Anterior cingulate cortex (tissue), 58 donors: ENCODE results near the gene TRIM54.
"Not testable (repeated sequence)": the region's sequence is repeated elsewhere in the genome, so short reads cannot be mapped to it uniquely, and the experiment has no call there.

Experiments
- DNase-seq, 58 donors: peaks; one replicate each; lab custom pipeline; 2025; lab: John Stamatoyannopoulos, UW

Gene TRIM54

DNA sequence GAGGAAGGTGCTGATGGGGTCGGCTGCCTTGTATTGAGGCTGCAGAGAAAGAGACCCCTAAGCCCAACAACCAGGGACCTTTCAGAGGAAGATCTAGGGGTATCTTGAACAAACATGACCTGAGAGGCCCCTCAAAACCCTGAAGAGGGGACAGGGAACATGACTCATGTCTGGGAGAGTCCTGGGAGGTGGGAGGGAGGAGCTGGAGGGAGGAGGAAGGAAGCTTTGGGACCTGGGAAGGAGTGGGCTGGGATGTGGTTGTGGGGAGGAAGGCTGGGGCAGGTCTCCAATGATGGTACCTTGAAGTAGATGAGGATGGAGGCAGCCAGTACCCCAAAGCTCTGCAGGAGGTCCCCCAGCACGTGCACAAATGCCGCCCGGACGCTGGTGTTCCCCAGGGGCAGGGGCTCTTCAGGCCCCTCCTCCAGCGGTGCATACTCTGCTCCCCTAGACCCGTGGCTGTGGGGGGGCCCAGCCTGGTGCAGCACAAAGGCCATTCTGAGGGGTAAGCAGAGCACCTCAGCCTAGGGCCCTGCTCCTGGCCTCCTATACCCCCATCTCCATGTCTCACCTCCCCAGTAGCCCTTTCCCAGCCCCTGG is 25.3 kb upstream of the TRIM54 start:
- DNase-seq = no peak

DNA sequence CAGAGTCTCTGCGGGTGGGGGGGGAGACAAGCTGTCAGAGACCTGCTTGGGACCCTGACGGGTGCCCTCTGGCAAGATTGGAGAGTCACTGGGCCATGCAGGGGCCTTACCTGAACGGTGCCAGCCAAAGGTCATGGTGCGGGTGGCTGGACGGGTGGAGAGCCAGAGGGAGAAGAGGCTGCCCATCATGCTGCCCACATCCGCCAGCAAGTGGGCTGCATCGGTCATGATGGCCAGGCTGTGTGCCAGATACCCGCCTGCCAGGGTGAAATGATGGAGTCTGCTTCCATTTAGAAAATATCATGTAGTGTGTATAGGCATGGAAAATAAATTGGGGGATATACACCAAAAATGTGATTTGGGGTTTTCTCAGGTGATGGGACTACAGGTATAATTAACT is 24.2 kb upstream of the TRIM54 start:
- DNase-seq = no peak

DNA sequence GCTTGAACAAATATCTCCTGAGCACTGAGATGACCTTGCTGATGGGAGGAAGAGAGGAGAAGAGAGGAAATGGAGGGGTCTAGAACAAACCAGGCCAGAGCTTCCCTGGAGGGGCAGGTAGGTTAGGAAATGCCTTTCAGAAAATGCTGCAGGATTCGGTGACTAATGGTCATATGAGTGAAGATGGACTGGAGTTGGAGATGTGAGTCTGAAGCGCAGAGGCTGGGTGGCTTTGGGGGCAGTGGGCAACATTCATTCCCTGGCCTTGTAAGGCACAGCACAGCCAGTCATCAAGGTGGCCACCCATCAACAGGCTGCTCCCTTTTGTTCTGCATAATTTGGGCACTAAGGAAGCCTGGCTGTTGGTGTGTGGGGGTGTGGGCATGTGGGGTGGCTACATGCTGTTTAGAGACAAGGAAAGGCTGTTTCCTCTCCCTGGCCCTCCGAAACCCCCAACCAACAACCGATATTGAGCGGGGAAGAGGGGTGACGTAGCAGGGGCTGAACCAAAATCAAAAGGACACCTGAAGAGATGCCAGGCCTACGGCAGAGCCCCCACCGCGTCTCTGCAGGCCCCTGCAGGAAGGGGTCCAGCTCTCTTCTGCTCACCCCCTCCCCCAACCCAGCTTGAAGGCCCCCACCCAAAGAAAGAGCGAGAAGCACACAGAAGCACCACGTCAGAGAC is 20.8 kb upstream of the TRIM54 start:
- peak in 1 of 58 donors; percentile 4 for DNase-seq

DNA sequence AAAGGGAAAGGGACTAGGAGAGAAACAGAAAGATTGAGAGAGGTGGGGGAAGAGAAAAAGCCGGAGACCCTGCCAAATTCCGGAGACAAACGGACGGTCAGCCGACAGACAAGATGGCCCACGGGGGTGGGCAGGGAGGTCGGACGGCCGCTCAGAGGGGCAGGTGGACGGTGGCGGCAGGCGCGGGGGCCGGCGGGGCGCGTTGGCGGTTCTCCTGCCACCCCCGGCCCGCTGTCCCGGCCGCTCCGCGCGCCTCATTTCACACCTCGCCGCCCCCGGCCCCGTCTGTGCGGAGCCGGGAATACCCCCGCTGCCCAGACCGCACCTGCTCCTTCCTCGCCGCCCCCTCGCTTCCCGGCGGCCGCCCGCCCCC is 20.3 kb upstream of the TRIM54 start:
- DNase-seq = no peak

DNA sequence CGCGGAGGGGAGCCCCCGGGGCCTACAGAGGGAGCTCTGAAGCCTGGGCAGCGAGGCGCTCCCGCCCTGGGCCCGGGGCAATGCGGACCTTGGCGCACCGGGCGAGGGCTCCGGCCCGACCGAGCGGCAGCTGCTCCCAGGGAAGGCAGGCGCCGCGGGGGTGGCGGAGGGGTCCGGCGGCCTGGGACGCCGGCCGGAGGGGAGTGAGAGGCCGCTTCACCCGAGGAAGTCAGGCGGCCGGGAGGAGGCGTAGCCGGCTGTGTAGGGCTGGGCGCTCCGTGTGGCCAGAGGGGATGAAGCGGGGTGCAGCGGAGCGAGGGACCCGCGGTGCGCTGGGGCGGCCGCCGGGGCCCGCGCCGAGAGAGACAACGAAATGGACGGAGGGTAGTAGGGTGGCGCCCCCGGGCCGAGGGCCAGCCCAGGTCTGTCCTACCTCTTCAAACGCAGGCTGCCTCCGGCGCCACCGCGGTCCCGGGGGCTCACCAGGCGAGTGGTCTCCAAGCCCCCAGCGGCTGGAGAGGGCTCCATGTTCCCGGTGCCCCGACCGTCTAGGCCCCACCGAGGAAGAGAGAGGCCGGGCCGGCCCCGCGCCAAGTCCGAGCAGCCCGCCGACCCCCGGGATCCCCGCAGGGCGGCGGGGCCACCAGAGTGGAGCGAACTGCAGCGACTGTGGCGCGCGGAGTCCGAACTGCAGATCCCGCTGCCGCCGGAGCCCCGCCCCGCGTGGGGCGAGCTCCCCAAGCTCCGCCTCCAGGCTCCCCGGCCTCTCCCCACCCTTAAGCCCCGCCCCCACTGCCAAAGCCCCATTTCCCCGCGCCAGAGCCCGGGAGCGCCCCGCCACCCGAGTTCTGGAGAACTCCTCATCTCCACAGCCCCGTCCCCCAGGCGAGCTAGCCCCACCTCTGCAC is 19.6 kb upstream of the TRIM54 start, which contains the start of gene SLC30A3:
Gene SLC30A3 (minus strand): TSS at position 669 of the 908 bp plus-strand sequence. CDS start 141 bp downstream, at position 528.
- DNase-seq = peak in 39 of 58 donors; percentile 9 to 77 (median 38)

DNA sequence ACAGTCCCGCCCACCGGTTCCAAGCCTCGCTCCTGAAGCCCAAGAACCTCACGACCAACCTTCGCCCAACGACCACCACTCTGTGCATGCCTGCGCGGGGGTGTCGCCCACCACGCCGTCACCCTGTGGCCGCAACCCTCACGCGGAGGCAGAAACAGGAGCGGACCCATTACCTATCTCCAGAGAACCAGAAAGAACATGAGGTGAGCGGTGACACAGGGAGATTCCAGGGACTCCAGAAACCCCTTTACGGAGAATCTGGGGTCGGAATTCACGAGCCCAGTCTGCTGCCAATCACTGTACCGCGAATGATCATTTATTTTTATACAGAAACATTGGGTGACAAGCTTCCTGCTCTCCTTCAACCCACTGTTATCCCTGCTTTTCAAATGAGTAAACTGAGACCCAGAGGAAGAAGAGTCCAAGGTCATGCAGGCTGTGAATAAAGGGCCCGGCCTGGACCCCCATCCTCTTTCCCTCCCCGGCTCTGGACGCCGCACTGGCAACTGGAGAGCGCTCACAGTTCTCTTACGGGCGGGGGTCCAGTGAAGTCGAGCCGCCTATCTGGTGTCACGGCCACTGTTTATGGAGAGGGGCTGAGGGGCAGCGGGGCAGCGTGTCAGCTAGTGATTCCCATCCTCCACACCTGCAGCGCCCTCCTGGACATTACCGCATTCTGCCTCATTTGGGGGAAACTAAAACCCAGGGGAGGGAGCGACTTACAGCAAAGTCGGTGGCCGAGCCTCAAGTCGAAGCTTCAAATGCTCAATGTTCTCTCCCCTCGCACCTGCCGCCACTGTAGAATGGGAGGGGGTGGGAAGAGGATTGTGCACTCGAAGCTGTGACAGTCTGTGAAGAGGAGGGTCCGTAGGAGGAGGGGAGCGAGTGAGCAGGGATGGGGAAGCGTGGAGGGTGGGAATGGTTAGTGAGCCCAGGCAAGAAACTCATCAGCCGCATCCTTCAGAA is 18.7 kb upstream of the TRIM54 start:
- peak in 6 of 58 donors; percentile 11 to 36 (median 22) for DNase-seq

DNA sequence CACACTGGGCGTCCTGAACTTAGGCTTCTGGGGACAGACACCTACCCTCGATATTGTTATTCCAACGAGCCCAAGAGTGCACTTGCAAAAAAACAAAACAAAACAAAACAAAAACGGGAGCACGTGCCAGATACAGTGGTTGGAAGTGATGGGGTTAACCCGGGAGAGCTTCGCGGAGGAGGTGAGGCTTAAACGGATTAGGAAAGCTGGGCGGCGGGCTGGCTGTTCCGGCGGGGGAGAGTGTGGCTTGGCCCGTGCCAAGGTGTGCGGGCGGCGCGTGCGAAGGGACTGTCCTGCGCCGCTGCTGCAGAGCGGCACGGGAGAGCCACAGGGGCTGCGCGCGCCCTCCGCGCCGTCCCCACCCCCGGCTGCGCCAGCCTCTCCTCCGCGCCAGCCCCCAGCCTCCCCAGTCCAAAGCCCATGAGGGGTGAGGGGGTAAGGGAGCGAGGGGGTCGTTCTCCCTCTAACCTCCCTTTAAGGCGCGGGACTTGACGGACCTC is 17.9 kb upstream of the TRIM54 start:
- DNase-seq = no peak

DNA sequence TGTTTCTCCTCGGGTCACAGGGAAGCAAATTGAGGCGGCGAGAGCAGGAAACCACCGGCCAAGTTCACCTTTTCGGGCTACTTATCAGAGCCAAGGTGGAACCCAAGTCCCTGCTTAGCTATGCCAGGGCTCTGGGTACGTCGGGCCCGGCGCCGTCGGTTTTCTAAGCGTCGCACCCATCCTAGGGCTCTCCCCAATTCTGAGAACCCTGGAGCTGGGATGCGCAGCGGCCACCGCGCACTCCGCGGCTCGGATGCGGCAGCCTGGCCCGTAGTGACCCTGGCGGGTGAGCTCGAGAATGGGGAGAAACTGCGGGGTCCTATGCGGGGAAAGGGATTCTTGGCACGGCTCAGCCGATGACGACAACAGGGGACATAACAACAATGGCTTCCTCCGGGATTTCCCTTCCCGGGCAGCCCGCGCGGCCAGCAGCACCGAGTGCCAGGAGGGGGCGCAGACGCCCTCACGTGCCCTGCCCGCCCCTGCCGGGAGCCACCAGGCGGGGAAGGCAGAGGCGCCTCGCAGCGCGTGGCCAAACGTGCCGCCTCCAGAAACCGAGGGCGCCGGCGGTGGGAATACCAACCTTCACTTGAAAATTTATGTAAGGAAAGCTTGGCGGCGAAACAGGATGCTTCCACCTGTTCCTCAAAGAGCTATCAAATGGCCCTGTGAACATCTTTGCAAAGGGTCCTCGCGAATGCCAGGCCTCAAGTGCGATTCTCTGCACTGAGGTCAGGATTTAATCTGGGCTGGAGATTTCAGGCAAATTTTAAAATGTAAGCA is 17.3 kb upstream of the TRIM54 start:
- peak in 22 of 58 donors; percentile 11 to 54 (median 22) for DNase-seq

DNA sequence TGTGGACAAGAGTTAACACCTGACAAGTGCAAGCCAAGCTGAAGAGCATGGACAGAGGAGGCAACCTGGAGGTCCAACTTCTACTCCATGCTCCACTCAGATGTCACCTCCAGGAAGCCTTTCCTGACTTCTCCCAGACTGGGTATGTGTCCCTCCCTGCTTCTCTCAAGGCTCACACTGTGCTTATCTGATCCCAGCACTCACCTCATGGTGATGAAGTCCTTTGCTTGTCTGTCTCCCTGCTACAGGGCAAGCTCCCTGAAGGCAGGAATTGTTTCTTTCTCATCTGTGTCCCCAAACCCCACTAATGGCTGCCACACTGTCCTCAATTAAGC is 16.7 kb upstream of the TRIM54 start:
- no peak for DNase-seq

DNA sequence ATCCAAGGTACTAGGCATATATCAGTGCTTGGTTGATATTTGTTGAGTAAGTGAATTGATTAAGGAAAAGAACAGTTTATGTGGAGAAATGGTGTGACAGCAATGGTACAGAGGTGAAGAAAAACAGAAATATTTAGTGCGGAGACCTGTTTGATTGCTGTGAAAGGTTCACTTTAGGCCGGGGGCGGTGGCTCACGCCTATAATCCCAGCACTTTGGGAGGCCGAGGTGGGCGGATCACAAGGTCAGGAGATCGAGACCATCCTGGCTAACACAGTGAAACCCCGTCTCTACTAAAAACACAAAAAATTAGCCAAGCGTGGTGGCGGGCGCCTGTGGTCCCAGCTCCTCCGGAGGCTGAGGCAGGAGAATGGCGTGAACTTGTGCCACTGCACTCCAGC is 13.9 kb upstream of the TRIM54 start:
- DNase-seq = not testable (repeated sequence)

DNA sequence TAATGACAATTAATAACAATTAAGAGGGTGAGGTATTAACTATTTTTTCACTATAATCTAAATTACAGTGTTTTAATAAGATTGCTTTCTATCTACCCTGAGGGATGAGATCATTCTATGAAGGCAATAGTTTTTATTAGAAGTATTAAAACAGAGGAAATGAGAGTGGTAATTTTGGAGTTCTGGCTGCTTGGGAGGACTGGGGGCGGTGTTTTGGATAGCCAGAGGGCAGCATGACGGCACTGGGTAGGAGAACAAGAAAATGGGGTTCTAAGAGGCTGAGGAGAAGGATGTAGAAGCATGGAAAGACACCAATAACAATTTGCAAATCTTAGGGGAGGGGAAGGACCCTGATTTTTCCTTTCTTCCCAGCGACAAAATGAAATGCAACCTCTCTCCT is 12.1 kb upstream of the TRIM54 start:
- DNase-seq = no peak

DNA sequence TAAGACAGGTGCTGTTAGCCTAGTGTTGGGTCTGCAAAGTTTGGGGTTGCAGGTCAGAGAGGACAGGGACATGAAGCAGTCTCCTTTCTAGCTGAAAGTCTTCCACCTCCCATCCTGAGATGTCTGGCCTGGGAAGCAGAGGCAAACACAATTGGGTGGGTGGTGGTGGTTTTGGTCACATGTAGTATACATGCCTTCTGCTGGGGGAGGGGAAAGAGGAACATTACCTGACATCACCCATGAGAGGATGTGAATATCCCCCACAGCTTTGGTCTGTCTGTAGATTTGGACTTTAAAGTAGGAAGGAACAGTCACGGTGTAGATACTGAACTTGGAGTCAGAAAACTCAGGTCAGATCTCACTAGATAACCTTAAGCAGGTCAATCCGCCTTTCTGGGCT is 11.6 kb upstream of the TRIM54 start:
- no peak for DNase-seq

DNA sequence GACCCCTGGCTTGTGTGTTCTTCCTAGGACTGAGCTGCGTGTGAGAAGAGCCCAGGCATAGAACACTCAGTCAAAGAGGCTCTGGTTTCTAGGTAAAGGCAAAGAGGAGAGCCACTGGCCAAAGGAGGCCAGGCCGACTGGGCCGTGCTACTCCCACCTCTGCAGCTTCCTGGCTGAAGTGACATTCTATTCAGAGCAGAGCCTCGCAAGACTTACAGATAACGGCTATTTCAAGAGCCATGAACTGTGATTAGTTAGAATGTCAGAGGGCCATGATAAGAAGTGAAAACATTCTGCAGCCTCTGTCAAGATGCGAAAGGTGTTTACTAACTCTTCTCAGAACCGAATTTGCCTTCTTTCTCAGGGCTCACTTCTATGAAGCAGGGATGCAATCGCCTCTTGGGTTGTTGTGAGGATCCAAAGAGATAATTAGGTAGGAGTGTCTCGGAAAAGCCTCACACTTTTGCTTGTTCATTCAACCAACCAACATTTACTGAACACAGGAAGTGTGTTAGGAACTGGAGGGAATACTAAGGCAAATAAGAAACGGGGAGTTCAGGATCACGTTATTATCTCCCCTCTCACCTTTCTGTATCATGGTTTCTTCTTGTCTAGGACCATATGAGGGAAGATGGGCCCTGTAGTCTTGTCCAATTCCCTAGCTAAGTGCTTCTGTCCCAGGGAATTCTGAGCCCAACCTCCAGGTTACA is 10.4 kb upstream of the TRIM54 start:
- DNase-seq = no peak

DNA sequence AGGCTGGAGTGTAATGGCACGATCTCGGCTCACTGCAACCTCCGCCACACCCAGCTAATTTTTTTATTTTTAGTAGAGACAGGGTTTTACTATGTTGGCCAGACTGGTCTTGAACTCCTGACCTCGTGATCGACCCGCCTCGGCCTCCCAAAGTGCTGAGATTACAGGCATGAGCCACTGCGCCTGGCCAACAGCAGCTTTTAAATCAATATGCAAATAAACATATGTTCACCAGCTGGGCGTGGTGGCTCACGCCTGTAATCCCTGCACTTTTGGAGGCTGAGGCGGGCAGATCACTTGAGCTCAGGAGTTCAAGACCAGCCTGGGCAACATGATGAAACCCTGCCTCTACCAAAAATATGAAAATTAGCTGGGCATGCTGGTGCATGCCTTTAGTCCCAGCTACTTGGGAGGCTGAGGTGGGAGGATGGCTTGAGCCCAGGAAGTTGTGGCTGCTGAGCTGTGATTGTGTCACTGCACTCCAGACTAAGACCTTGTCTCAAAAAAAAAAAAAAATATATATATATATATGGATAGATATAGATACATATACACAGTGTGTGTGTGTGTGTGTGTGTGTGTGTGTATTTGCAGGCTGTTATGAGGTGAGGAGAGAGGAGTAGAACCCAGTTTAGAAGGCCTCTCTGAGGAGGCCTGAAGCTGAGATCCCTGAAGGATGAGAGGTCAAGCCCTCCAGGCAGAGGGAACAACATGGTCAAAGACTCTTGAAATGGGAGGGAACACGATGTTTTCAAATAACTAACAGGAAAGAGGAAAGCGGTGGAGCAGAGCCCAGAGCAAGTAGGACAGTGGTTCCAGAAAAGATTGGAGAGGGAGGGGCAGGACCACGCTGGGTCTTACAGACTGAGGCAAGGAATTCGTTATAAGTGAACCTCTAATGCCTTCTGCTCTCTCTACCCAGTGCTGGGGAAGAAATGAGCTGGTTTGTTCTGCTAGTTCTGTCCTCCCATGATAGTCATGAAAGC is 9.4 kb upstream of the TRIM54 start:
- DNase-seq = not testable (repeated sequence)

DNA sequence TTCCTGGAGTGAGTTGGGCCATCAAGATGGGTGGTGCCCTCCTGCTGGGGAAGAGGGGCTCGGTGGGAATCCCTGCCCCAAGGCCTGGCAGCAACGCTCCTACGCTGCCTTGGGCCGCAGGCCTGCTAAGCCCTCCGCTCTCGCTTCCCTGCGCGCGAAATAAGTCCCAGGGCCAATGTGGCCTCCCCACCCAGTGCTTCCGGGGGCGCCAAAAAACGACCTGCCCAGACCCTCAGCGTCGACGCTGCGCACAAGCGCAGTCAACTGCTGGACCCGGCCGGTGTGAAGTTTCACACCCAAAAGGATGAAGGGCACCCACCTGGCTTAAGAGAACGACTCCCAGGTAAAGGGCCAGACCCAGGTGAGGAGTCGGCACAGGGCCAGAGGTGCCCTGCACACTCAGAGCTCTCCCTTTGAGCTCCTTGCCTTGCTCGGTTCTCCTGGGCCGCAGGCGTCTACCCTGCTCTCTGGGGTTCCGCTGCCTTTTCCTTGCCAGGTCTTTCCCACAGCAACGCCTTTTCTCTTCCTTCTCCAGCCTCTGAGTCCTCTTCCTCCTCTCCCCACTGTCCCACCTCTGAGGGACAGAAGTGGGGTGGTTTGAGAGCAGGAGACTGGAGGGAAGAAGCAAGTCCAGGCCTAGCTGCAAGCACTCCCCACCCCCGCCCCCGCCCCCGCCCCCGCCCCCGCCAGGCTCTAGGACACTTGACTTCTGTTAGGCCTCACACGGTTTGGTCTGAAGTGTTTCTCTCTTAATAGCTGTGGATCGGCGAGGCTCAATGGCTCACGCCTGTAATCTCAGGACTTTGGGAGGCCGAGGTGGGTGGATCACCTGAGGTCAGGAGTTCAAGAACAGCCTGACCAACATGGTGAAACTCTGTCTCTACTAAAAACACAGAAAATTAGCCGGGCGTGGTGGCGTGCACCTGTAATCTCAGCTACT is 6.7 kb upstream of the TRIM54 start, which contains the start of gene DNAJC5G:
Gene DNAJC5G (plus strand): TSS at position 223 of the 940 bp plus-strand sequence. CDS start 1,296 bp downstream, outside the sequence.
- DNase-seq = no peak

DNA sequence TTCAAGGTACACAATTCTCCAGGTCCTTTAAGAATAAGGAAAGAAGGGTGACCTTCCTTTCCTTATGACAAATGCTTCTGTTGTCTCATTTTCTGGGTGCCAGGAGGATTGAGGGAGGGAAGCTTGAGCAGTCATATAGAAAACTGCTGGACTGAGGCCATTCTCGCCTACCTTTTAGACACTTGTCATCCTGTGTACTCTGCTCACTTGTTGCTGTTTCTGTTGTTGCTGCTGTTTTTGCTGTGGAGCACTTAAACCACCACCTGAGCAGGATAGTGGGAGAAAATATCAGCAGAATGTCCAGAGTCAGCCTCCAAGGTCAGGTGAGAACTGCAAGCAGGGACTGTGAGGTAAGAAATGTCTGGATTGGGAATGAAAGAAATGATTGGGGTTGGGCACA is 4.2 kb upstream of the TRIM54 start:
- no peak for DNase-seq
